GM18868 (cell line): ENCODE measurements around the gene PTPDC1.
"Not testable (repeated sequence)": the region's sequence is repeated elsewhere in the genome, so short reads cannot be mapped to it uniquely, and the experiment has no call there.

Source experiments
- ATAC-seq: cut with Tn5 transposase; IDR thresholded peaks from one replicate; pipeline ENCODE4 v1.9.1; 2021; ENCODE audit warnings: mild to moderate bottlenecking, moderate library complexity; ENCODE audit not compliant: unreplicated experiment

Gene PTPDC1

DNA sequence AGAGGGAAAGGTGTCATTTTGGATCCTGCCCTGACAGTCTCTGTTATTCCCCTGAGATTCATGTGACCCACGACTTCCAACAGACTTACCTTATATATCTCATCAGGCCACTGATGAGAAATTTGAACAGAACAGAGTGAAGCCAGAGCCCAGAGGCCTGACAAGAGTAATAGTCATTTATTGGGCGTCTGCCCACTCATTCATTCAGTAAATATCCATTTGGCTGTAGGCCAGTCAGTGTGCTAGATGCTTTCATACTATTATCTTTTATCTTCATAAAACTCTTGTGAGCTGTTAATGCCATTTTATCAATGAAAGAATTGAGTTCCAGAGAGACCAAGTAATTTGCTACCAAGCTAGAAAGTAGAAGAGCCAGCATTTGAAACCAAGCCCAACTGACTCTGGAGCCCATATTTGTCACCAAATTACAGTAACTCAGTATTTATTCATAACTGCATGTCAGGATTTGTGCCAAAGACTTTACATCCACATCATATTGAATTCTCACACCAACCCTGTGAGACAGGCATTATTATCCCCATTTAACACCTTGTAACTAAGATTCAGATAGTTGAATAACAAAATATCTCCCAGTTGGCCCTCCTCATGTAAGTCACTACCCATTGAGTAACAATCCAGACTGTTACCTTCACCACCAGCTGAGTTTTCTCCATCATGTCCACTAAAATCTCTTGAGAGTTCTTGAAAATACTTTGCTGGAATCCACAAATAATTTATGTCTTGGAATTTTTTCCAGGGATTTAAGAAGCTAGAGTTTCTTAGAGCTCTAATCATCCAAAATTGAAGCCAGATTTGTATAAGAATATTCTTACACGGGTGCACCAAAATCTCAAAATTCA is 2.5 kb downstream of the PTPDC1 start:
- ATAC-seq: no peak

DNA sequence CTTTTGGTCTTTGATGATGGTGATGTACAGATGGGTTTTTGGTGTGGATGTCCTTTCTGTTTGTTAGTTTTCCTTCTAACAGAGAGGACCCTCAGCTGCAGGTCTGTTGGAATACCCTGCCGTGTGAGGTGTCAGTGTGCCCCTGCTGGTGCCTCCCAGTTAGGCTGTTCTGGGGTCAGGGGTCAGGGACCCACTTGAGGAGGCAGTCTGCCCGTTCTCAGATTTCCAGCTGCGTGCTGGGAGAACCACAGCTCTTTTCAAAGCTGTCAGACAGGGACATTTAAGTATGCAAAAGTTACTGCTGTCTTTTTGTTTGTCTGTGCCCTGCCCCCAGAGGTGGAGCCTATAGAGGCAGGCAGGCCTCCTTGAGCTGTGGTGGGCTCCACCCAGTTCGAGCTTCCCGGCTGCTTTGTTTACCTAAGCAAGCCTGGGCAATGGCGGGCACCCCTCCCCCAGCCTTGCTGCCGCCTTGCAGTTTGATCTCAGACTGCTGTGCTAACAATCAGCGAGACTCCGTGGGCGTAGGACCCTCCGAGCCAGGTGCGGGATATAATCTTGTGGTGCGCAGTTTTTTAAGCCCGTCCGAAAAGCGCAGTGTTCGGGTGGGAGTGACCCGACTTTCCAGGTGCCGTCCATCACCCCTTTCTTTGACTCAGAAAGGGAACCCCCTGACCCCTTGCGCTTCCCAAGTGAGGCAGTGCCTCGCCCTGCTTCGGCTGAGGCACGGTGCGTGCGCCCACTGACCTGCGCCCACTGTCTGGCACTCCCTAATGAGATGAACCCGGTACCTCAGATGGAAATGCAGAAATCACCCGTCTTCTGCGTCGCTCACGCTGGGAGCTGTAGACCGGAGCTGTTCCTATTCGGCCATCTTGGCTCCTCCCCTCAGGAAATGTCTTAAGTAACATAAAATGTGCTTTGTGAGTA is 10.2 kb downstream of the PTPDC1 start:
- ATAC-seq: not testable (repeated sequence)

- ATAC-seq: no peak
Measured at GRCh38 chr9:94096819-94097577, 12.7 kb downstream of the PTPDC1 start.

GRCh38 chr9:94097788-94098414 is 13.6 kb downstream of the PTPDC1 start:
- no peak for ATAC-seq

DNA sequence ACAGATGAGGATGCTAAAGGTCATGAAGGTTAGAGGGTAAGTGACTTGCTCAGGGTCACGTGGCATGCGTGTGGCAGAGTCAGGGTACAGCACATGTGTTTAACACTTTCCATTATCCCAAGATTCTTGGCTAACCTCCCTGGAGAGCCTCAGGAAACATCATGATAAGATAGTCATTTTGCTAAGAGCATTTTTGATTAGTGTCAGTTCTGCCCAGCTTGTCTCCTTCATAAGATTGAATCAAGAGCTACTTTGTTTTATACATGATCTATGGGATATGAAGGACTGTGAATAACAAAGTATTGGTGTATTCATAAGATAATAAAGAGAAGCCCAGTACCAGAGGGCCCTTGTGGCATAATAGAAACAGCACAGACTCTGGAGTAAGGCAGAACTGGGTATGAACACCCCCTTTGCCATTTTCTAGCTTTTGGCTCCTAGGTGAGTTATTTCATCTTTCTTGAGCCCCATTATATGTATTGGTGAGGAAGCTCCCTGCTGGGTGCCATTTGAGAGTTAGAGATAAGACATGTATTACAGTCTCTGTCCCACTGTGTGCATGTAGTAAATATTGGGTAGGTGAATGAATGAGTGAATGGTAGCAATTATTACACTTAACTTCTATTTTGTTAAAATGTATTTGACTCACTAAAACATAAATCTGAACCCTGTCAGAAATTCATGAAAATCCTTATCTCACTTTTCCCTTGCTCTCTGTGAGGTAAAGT is 16.1 kb downstream of the PTPDC1 start:
- ATAC-seq: no peak

DNA sequence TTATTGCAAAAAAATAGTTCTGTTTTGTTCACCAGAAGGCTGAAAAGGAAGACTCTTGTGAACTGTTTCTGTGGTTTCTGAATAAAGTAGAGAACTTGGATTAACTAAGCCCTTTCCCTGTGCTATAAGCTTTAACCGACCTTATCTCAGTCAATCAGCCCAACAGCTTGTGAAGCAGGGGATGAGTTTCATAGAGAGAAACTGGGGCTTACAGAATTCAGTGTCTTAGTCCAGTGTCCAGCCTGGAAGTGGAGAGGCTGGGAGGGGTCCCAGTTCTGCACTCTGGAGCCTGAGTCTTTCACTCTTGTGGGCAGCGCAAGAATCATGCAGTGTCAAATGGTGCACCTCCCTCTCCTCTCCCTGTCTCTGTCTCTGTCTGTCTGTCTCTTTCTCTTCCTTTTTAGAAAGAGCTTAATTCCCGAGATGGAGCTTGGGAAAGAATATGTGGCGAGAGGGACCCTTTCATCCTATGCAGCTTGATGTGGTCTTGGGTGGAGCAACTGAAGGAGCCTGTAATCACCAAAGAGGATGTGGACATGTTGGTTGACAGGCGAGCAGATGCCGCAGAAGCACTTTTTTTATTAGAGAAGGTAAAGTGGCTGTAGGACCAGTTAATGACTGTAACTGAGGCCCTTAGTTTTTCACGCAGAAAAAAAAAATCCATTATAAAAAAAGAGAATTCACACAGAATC is 17.0 kb downstream of the PTPDC1 start:
- ATAC-seq: no peak

- no peak for ATAC-seq
Measured at GRCh38 chr9:94108584-94108983, 24.3 kb downstream of the PTPDC1 start.

GRCh38 chr9:94110821-94111252 is 26.6 kb downstream of the PTPDC1 start:
- no peak for ATAC-seq

DNA sequence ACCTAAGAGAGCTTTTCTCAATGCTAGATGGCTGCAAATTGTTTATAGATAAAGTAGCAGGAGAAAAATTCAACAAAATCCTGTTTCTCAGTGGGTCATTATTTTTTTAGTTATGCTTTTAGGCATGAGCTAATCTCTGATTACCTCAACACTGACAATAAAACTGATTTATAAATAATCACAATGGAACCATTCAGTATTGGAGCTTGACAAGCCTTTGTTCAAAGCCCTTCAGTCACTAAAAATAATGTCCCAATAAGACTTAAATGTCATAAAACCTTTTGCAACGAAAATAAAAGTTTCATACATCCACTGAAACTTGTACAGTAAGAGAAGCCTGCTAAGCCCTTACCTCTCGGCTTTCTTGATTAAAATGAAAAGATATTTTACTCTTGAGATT is 27.2 kb downstream of the PTPDC1 start:
- ATAC-seq: no peak

DNA sequence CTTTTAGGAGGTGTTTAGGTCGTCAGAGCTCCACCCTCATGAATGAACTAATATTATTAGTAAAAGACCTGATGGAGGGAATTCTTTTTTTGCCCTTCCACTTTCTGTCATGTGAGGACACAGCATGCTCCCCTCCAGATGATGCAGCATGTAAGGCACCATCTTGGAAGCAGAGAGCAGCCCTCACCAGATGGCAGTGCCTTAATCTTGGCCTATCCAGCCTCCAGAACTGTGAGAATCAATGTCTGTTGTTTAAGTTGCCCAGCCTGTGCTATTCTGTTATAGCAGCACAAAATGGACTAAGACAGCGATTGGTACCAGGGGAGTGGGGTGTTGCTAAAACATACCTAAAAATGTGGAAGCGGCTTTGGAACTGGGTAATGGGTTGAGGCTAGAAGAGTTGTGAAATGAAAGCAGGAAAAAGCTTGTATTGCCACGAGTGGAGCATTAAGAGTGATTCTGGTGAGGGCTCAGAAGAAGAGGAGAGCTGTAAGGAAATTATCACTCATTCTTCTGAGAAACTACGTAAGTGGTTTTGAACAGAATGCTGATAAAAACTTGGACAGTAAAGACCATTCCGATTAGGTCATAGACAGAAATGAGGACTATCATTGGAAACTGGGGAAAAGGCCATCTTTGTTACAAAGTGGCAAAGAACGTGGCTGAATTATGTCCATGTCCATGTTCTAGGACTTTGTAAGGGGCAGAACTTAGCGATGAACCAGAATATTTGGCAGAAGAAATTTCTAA is 28.6 kb downstream of the PTPDC1 start:
- no peak for ATAC-seq

DNA sequence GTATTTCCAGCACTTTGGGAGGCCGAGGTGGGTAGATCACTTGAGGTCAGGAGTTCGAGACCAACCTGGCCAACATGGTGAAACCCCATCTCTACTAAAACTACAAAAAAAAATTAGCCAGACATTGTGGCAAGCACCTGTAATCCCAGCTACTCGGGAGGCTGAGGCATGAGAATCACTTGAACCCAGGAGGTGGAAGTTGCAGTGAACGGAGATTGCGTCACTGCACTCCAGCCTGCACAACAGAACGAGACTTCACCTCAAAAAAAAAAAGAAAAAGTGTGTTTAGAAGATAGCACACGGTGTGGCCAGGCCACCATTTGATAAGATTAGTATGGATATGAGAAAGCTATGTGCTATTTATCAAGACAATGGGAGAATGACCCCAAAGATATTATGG is 35.8 kb downstream of the PTPDC1 start:
- not testable (repeated sequence) for ATAC-seq

- ATAC-seq: no peak
Measured at GRCh38 chr9:94120854-94121376, 36.7 kb downstream of the PTPDC1 start.

DNA sequence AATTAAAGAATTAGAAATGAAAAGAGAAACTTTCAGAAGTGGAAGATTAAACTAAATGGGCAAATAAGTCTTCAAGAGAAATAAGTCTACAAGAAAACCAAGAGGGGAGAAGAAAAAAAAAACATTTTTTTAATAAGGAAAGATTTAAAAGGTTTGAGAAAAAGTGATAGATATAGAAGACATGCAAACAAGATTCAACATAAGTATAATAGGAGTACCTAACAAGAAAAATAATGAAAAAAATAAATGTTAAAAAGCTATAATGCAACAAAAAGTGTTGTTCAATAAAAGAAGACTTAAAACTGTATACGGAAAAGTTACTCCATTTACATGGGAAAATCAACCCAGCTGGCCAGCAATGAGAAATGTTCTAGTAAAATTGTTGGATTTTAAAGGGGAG is 42.6 kb downstream of the PTPDC1 start:
- no peak for ATAC-seq

DNA sequence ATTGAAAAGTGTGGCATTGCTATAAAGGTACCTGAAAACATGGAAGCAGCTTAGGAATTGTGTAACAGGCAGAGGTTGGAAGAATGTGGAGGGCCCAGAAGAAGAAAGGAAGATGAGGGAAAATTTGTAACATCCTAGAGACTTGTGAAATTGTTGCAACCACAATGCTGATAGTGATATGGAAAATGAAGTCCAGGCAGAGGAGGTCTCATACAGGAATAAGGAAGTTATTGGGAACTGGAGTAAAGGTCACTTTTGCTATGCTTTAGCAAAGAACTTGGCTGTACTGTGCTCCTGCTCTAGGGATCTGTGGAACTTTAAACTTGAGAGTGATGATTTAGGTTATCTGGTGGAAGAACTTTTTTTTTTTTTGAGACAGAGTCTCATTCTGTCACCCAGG is 43.5 kb downstream of the PTPDC1 start:
- no peak for ATAC-seq

GRCh38 chr9:94128580-94128979 is 44.3 kb downstream of the PTPDC1 start:
- ATAC-seq: no peak

GRCh38 chr9:94134629-94135028 is 50.4 kb downstream of the PTPDC1 start:
- ATAC-seq: no peak

DNA sequence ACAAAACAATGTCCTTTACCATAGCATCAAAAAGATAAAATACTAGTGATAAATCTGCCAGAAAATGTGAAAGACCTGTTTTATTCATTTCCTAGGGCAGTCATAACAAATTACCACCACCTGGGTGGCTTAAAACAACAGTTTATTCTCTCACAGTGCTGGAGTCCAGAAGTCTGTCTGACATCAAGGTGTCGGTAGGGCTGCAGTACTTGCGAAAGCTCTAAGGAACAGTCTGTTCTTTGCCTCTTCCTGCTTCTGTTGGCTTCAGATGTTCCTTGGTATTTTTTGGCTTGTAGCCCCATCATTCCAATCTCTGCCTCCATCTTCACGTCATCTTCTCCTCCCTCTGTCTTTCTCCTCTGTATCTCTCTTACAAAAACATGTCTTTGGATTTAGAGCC is 51.0 kb downstream of the PTPDC1 start:
- ATAC-seq: no peak

GRCh38 chr9:94139672-94140417 is 55.6 kb downstream of the PTPDC1 start:
- no peak for ATAC-seq
